HFF-Myc (cell line): ENCODE results near the gene CCM2L.

Experiments
- DNase-seq: peaks from one replicate; pipeline ENCODE4 v3.0.0-alpha.2; 2011; ENCODE audit warnings: low read depth; ENCODE audit errors: extremely low read depth
- H3K4me3 ChIP-seq: replicated peaks from 2 replicates; pipeline ENCODE4 v1.5.1; 2011; ENCODE audit warnings: low read depth, mild to moderate bottlenecking, control low read depth, low read length
- CTCF ChIP-seq: IDR thresholded peaks from 2 replicates; pipeline ENCODE4 v1.5.1; 2012; ENCODE audit warnings: mild to moderate bottlenecking, low read depth, low read length, control low read depth; ENCODE audit errors: missing control alignments

CCM2L gene

GRCh38 chr20:32064667-32065066, 54.4 kb downstream of the CCM2L start:
- TF ChIP-seq CTCF: no peak
- DNase-seq: no peak
- no peak overlapping the region for H3K4me3 ChIP-seq

- no peak overlapping the region for H3K4me3 ChIP-seq
- TF ChIP-seq CTCF: no peak
- DNase-seq: peak; percentile 32
These were observed 57.1 kb downstream of the CCM2L start for GRCh38 chr20:32067234-32067821.

- no peak for TF ChIP-seq CTCF
- DNase-seq: no peak
- H3K4me3 ChIP-seq: no peak overlapping the region
These were observed 57.9 kb downstream of the CCM2L start for GRCh38 chr20:32068174-32068573.

- no peak for TF ChIP-seq CTCF
- DNase-seq: no peak
- no peak overlapping the region for H3K4me3 ChIP-seq
These were observed 59.5 kb downstream of the CCM2L start for GRCh38 chr20:32069711-32070110.

GRCh38 chr20:32070282-32070681, 60.0 kb downstream of the CCM2L start:
- no peak for DNase-seq
- H3K4me3 ChIP-seq: no peak overlapping the region
- no peak for TF ChIP-seq CTCF

- TF ChIP-seq CTCF: no peak
- H3K4me3 ChIP-seq: no peak overlapping the region
- no peak for DNase-seq
These were observed 60.5 kb downstream of the CCM2L start for GRCh38 chr20:32070690-32071213.
